ENCODE data around the gene THAP4.

DNA sequence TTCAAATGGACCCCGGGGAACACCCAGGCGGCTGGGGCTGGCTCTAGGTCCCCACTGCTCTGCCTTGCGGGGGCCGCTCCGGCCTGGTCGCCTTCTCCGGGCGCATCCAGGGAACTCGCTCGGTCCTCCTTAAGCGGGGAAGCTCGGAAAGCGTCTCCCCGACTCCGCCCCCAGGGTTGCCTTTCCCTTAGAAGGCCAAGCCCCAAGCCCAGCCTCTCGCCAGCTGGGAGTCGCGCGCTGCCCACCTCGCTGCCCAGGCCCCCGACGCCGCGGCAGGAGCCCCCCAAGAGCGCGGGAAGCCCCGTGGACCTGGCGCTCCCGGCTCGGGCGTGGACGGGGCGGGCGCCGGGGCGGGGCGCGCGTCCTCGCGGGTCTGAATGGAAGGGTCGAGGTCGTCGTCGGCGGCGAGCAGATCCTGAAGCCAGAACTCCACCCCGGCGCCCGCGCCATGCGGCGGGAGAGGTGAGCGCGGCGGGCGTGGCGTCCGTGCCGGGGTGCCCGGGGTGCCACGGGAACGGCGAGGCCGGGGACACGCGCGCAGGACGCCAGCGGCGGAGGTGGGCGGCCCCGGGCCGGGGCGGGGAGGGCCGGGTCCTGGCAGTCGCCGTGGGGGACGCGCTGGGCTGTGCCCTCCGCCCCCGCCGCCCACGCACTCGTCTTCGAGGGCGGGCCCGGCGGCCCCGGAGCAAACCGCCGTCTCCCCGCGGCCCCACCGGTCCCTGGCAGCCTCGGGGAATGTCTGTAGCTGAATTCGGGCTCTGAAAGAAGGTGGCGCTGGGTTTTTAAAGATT, 78.2 kb downstream of the THAP4 start, which contains the start of gene BOK:
- TF ChIP-seq PAX8 (CRISPR knock-in tag; IDR thresholded peaks at IDR 0.05; ENCODE audit: borderline replicate concordance) (no peak), MAFG (CRISPR knock-in tag; IDR thresholded peaks at IDR 0.05) (no peak), ZSCAN31 (CRISPR knock-in tag; IDR thresholded peaks at IDR 0.05; ENCODE audit: low read depth) (no peak), PHF20 (CRISPR knock-in tag; IDR thresholded peaks at IDR 0.05) (no peak), ZBTB1 (CRISPR knock-in tag; IDR thresholded peaks at IDR 0.05; ENCODE audit: borderline replicate concordance) (no peak), GTF2F1 (IDR thresholded peaks at IDR 0.05; ENCODE audit: low read length) (no peak), MATR3 (CRISPR knock-in tag; IDR thresholded peaks at IDR 0.05) (no peak)
- TF ChIP-seq, protein P1, sequence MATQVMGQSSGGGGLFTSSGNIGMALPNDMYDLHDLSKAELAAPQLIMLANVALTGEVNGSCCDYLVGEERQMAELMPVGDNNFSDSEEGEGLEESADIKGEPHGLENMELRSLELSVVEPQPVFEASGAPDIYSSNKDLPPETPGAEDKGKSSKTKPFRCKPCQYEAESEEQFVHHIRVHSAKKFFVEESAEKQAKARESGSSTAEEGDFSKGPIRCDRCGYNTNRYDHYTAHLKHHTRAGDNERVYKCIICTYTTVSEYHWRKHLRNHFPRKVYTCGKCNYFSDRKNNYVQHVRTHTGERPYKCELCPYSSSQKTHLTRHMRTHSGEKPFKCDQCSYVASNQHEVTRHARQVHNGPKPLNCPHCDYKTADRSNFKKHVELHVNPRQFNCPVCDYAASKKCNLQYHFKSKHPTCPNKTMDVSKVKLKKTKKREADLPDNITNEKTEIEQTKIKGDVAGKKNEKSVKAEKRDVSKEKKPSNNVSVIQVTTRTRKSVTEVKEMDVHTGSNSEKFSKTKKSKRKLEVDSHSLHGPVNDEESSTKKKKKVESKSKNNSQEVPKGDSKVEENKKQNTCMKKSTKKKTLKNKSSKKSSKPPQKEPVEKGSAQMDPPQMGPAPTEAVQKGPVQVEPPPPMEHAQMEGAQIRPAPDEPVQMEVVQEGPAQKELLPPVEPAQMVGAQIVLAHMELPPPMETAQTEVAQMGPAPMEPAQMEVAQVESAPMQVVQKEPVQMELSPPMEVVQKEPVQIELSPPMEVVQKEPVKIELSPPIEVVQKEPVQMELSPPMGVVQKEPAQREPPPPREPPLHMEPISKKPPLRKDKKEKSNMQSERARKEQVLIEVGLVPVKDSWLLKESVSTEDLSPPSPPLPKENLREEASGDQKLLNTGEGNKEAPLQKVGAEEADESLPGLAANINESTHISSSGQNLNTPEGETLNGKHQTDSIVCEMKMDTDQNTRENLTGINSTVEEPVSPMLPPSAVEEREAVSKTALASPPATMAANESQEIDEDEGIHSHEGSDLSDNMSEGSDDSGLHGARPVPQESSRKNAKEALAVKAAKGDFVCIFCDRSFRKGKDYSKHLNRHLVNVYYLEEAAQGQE (IDR thresholded peaks at IDR 0.05; ENCODE audit: borderline replicate concordance in 1 of 2, low read depth in 1 of 2, low read length in 2 of 2) = no peak
- TF ChIP-seq, protein P2, sequence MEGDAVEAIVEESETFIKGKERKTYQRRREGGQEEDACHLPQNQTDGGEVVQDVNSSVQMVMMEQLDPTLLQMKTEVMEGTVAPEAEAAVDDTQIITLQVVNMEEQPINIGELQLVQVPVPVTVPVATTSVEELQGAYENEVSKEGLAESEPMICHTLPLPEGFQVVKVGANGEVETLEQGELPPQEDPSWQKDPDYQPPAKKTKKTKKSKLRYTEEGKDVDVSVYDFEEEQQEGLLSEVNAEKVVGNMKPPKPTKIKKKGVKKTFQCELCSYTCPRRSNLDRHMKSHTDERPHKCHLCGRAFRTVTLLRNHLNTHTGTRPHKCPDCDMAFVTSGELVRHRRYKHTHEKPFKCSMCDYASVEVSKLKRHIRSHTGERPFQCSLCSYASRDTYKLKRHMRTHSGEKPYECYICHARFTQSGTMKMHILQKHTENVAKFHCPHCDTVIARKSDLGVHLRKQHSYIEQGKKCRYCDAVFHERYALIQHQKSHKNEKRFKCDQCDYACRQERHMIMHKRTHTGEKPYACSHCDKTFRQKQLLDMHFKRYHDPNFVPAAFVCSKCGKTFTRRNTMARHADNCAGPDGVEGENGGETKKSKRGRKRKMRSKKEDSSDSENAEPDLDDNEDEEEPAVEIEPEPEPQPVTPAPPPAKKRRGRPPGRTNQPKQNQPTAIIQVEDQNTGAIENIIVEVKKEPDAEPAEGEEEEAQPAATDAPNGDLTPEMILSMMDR (CRISPR knock-in tag; IDR thresholded peaks at IDR 0.05) = no peak; the same call in 1 of the 2 replicates
- TF ChIP-seq, protein P3, sequence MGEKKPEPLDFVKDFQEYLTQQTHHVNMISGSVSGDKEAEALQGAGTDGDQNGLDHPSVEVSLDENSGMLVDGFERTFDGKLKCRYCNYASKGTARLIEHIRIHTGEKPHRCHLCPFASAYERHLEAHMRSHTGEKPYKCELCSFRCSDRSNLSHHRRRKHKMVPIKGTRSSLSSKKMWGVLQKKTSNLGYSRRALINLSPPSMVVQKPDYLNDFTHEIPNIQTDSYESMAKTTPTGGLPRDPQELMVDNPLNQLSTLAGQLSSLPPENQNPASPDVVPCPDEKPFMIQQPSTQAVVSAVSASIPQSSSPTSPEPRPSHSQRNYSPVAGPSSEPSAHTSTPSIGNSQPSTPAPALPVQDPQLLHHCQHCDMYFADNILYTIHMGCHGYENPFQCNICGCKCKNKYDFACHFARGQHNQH (CRISPR knock-in tag; IDR thresholded peaks at IDR 0.05) = peak; percentile 53; the same call in 1 of the 2 replicates
